Osteocyte (in vitro differentiated cells): ENCODE measurements around the gene N4BP3. TPM values are rescaled to one million over a fixed set of nuclear protein-coding genes. Genes with fewer than 3 reads are reported as not detected.

ENCODE experiments used
- DNase-seq: peaks from one replicate; pipeline ENCODE4 v3.0.0; 2021; ENCODE audit warnings: mixed read lengths; ENCODE audit not compliant: unreplicated experiment; ENCODE audit errors: extremely low spot score
- H3K27ac Mint-ChIP-seq: one replicate; pipeline ENCODE4 v1.8.0; 2021; ENCODE audit warnings: mild to moderate bottlenecking, mixed read lengths; ENCODE audit not compliant: unreplicated experiment
- H3K27me3 Mint-ChIP-seq: one replicate; pipeline ENCODE4 v1.8.0; 2021; ENCODE audit warnings: mixed read lengths; ENCODE audit not compliant: unreplicated experiment
- H3K36me3 Mint-ChIP-seq: one replicate; pipeline ENCODE4 v1.8.0; 2021; ENCODE audit warnings: mixed read lengths; ENCODE audit not compliant: unreplicated experiment
- H3K4me1 Mint-ChIP-seq: one replicate; pipeline ENCODE4 v1.8.0; 2021; ENCODE audit warnings: mixed read lengths; ENCODE audit not compliant: unreplicated experiment
- H3K4me3 Mint-ChIP-seq: one replicate; pipeline ENCODE4 v1.8.0; 2021; ENCODE audit warnings: mild to moderate bottlenecking, moderate library complexity, mixed read lengths; ENCODE audit not compliant: unreplicated experiment
- H3K9me3 Mint-ChIP-seq: one replicate; pipeline ENCODE4 v1.8.0; 2021; ENCODE audit warnings: mixed read lengths; ENCODE audit not compliant: unreplicated experiment
- CTCF ChIP-seq: fragments of 200-600 bp; sonication (generic); IDR thresholded peaks from 2 replicates; pipeline ENCODE4 v1.5.0; 2021; ENCODE audit warnings: antibody characterized with exemption, mild to moderate bottlenecking, moderate library complexity
- total RNA-seq: library from RNA; stranded (reverse); gene quantifications from 2 replicates; pipeline ENCODE4 v1.2.1, GENCODE V29; 2021

The N4BP3 gene
- total RNA-seq, 1 donor from 2014 or later = 0.64 TPM

DNA sequence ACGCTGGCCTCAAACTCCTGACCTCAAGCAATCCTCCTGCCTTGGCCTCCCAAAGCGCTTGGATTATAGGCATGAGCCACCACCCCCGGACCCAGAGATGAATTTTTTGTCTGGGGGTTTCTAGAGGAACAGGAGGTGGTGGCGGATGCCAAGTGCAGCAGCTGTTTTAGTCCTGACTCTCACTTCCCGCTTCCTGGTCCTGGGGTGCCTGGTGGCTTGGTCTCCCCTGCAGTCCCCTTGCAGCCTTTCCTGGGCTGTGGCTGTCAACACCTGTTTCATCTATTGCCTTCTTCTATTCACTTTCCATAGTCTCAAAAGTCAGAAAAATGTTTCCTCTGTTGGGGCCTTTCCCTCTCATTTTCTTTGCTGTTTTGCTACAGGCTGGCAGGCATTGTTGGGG is 46.8 kb downstream of the N4BP3 start:
- Mint-ChIP-seq H3K27me3 (peaks cover 14% of the 10 kb centered on the region), H3K9me3 (no peaks in the 10 kb centered on the region), H3K4me1 (peaks cover 6% of the 10 kb centered on the region), H3K36me3 (no peaks in the 10 kb centered on the region), H3K4me3 (no peak overlapping the region), H3K27ac (no peak overlapping the region)
- no peak for TF ChIP-seq CTCF
- no peak for DNase-seq

DNA sequence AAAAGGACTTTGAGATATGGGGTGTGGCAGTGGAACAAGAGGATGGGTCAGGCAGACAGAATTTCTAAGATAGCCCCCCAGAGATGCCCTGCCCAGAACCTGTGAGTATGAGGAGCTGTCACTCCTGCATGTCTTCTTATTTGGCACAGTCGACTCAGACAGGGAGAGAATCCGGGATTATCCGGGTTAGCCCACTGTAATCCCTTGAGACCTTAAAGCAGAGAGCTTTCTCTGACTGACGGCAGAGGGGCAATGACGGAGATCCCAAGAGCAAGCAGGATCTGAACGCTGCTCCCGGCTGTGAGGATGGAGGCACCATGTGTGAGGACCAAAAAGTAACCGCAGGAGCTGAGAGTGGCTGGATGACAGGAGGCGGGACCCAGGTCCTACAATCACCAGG is 49.1 kb downstream of the N4BP3 start:
- Mint-ChIP-seq H3K27ac (no peak overlapping the region), H3K4me3 (no peak overlapping the region)

GRCh38 chr5:178163772-178164735 is 50.7 kb downstream of the N4BP3 start:
- Mint-ChIP-seq H3K27ac (no peak overlapping the region), H3K36me3 (no peaks in the 10 kb centered on the region), H3K9me3 (no peaks in the 10 kb centered on the region), H3K27me3 (peaks cover 23% of the 10 kb centered on the region), H3K4me1 (peaks cover 6% of the 10 kb centered on the region), H3K4me3 (peak overlapping the region; percentile 44)
- TF ChIP-seq CTCF = peak; percentile 98
- peak; percentile 95 for DNase-seq

More for the DNA sequence above, 49.1 kb downstream of the N4BP3 start:
- H3K4me1 Mint-ChIP-seq = peaks cover 6% of the 10 kb centered on the region
- no peak for DNase-seq
- TF ChIP-seq CTCF = no peak
- peaks cover 19% of the 10 kb centered on the region for H3K27me3 Mint-ChIP-seq
- H3K9me3 Mint-ChIP-seq = no peaks in the 10 kb centered on the region
- no peaks in the 10 kb centered on the region for H3K36me3 Mint-ChIP-seq

- Mint-ChIP-seq H3K4me3 (no peak overlapping the region), H3K27ac (no peak overlapping the region), H3K27me3 (peaks cover 29% of the 10 kb centered on the region), H3K9me3 (no peaks in the 10 kb centered on the region), H3K4me1 (peaks cover 6% of the 10 kb centered on the region), H3K36me3 (no peaks in the 10 kb centered on the region)
- DNase-seq = no peak
- TF ChIP-seq CTCF = no peak
Measured at GRCh38 chr5:178165581-178165980, 52.2 kb downstream of the N4BP3 start.

DNA sequence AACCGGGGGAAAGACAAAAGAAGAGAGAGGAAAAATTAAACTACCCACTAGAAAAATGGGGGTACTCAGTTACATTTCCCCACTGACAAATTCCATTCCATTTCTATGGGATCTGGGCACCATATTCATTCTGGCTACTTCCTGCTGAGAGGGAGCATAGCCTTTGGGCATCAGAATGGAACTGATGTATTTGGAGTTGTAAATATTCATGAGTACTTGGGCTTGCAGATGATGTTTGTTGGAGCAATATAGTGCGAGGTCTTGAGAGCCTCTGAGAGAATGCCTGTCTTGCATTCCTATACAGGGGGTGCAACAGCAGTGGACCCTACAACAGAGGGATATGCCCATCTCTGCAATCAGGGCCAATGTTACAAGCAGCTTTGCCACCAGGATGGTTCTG is 57.1 kb downstream of the N4BP3 start:
- H3K4me3 Mint-ChIP-seq = no peak overlapping the region
- H3K9me3 Mint-ChIP-seq = no peaks in the 10 kb centered on the region
- H3K27ac Mint-ChIP-seq = no peak overlapping the region
- no peaks in the 10 kb centered on the region for H3K4me1 Mint-ChIP-seq
- no peaks in the 10 kb centered on the region for H3K36me3 Mint-ChIP-seq
- no peak for DNase-seq
- TF ChIP-seq CTCF = no peak
- peaks cover 19% of the 10 kb centered on the region for H3K27me3 Mint-ChIP-seq
